Measurements from ENCODE around the gene NIP7.
"Not testable (repeated sequence)": the region's sequence is repeated elsewhere in the genome, so short reads cannot be mapped to it uniquely, and the experiment has no call there.

Gene NIP7

GRCh38 chr16:69345923-69346322 is 6.4 kb downstream of the NIP7 start:
- no peak for DNase-seq (ENCODE audit: low read depth)

GRCh38 chr16:69346683-69347082 is 7.1 kb downstream of the NIP7 start:
- DNase-seq (ENCODE audit: low read depth): no peak

DNA sequence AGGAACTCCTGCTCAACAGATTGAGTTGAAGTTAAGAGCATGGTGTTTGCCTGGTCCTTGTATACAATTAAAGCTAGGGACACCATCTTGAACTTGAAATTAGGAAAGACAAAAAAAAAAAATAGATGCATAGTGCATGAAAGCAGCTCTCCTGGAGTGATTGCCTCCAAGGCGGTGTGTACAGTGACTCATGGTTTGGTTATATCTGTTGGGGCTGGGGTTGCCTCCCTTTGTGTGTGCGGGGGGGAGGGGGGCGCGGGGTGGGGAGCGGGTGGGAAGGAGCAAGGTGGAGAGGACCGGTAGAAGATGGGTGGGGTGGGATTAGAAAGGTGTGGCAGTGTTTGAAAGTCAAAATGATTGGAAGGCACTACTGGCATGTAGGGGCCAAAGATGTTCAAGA is 8.7 kb downstream of the NIP7 start:
- DNase-seq (ENCODE audit: low read depth): no peak

DNA sequence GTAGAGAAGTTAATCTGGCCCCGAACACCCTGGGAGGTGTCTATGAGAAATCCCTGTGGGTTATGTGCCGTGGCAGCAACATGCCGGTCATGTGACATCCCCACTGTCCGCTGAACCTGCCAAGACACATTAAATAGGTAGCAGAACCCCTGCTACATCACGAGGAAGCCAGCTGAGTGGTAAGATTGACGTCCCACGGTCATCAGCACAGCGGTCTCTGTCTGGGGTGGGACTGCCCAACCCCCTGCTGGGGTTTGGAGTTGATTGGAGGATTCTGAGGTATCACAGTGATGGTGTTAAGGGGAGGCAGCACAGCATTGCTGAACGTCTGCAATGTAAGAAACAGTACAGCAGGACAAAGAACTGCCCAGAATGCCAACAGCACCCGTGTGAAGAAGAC is 10.0 kb downstream of the NIP7 start:
- DNase-seq (ENCODE audit: low read depth): no peak

- DNase-seq (ENCODE audit: low read depth): no peak
These were observed 11.1 kb downstream of the NIP7 start for GRCh38 chr16:69350536-69351133.

GRCh38 chr16:69351309-69352027 is 11.9 kb downstream of the NIP7 start, which contains the start of gene TMED6:
Gene TMED6 (minus strand): TSS chr16:69351786. CDS start chr16:69351753, 33 bp downstream.
- DNase-seq (ENCODE audit: low read depth): no peak

DNA sequence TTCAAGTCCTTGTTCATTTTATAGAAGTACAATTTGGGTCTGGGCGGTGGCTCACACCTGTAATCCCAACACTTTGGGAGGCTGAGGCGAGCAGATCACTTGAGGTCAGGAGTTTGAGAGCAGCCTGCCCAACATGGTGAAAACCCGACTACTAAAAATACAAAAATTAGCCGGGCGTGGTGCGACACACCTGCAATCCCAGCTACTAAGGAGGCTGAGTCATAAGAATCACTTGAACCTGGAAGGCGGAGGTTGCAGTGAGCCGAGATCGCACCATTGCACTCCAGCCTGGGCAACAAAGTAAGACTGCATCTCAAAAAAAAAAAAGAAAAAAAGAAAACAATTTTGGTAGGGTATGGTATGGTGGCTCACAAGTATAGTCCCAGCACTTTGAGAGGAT is 20.5 kb downstream of the NIP7 start:
- DNase-seq (ENCODE audit: low read depth): not testable (repeated sequence)

DNA sequence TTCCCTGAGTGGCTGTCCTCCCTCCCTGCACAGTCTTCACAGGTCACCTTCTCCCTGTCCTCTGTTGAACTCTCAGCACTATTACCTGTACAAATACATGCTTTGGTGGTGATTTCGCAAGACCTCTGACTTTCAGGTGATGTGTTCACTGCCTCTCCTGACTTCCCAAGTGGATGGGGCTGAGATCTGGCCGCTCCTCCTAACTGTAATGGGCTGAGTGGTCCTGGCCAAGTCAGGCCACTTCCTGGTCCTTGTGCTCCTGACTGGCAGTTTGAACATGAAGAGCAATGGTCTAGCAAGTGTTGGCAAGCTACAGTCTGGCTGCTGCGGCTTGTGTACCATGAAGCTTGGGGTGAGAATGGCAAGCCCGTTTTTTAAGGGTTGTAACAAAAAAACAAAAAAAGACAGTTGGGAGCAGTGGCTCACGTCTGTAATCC is 23.7 kb downstream of the NIP7 start:
- DNase-seq (ENCODE audit: low read depth): no peak

DNA sequence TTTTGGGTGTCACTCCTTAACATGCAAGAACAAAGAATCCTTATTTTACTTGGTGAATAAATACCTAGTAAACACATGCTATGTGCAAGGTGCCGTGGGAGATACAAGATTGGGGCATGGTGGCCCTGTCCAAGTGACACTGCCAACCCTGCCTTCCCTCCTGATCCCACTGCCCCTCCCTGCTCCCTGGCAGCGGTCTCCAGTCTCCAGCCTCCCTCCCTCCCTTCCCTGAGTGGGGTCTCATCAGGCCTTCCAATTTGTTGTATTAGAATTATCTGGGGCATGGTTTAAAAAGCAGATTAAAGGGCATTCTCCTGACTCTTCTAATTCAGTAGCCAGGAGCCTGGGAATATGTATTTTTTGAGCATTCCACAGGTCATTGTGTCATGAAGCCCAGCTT is 24.5 kb downstream of the NIP7 start:
- no peak for DNase-seq (ENCODE audit: low read depth)

GRCh38 chr16:69365901-69366300 is 26.3 kb downstream of the NIP7 start:
- DNase-seq (ENCODE audit: low read depth): peak; percentile 66

GRCh38 chr16:69366431-69366830 is 26.9 kb downstream of the NIP7 start:
- no peak for DNase-seq (ENCODE audit: low read depth)

- peak; percentile 89 for DNase-seq (ENCODE audit: low read depth)
These were observed 28.4 kb downstream of the NIP7 start for GRCh38 chr16:69367980-69368379.

- no peak for DNase-seq (ENCODE audit: low read depth)
These were observed 29.3 kb downstream of the NIP7 start for GRCh38 chr16:69368866-69369265.

GRCh38 chr16:69371564-69371963 is 32.0 kb downstream of the NIP7 start:
- no peak for DNase-seq (ENCODE audit: low read depth)

- no peak for DNase-seq (ENCODE audit: low read depth)
These were observed 33.4 kb downstream of the NIP7 start for GRCh38 chr16:69373019-69373418.

DNA sequence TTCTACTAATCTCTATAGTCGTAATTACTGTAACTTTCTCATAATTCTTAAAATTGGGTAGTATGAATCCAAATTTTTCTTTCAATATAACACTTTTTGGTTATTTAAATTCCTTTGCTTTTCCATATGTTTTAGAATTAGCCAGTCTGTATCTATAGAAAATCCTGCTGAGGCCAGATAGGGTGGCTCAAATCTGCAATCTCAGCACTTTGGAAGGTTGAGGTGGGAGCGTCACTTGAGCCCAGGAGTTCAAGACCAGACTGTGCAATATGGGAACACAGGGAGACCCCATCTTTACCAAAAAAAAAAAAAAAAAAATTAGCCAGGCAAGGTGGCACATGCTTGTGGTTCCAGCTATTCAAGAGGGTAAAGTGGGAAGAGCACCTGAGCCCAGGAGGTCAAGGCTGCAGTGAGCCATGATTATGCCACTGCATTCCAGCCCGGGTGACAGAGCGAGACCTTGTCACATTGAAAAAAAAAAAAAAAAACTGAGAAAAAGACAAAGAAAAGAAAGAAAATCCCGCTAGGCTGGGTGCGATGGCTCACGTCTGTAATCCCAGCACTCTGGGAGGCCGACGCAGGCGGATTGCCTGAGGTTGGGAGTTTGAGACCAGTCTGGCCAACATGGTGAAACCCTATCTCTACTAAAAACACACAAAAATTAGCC is 37.0 kb downstream of the NIP7 start:
- DNase-seq (ENCODE audit: low read depth): no peak

- DNase-seq (ENCODE audit: low read depth): no peak
These were observed 38.5 kb downstream of the NIP7 start for GRCh38 chr16:69378036-69378435.

GRCh38 chr16:69378760-69379159 is 39.2 kb downstream of the NIP7 start:
- peak; percentile 74 for DNase-seq (ENCODE audit: low read depth)

DNA sequence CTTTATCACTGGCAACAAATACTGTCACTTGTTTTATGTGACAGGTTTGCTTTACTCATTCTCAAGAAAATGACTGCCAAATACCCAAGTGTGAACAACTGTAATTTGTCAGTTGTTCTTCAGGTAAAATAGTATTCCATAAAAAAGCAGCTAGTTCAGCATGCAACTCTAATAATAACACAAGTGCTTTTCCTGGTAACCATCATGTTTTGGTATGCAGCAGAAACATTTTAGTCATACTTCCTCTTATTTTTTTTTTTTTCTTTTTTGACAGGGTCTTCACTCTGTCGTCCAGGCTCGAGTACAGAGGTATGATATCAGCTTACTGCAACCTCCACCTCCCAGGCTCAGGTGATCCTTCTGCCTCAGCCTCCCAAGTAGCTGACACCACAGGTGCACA is 41.7 kb downstream of the NIP7 start:
- DNase-seq (ENCODE audit: low read depth): no peak

- DNase-seq (ENCODE audit: low read depth): no peak
These were observed 42.8 kb downstream of the NIP7 start for GRCh38 chr16:69382421-69382820.

DNA sequence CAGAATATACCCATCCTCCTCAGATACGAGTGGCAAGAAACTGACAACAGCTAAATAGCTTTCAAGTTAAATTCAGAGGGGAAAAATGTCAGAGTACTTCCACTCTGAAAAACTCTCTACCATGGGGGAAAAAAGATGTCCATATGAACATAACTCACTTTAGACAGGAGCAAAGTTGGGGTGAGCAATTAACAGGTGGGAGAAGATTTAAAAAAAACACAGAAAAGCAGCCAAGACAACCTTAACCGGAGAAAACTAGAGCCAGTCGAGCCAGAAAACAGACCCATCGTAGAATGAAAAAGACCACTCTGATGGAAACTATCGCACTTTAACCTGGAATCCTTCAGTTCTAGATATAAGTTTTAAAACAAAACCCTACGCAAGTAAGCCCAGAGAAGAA is 45.4 kb downstream of the NIP7 start:
- no peak for DNase-seq (ENCODE audit: low read depth)

DNA sequence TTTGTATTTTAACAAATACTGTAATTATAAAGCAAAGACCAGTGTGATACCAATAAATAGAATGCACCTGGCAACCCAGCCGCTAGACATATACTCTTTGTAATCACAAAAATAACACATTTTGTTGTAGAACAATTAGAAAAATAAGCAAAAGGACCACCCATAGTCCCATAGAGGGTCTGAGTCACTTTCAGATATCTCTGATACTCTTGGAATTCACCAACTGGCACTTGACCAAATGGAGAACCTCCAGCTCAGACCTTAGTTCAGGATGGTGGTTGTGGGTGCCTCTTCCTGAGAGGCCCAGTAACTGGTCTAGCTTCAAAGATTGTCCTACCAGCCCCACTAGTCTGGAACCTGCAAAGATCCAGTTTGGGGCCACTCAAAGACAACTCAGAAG is 47.0 kb downstream of the NIP7 start:
- DNase-seq (ENCODE audit: low read depth): peak; percentile 67

Measured in iris pigment epithelial cell (primary cell).